HG02970 (cell line): ENCODE results near the gene RAB40C.
"Not testable (repeated sequence)": the region's sequence is repeated elsewhere in the genome, so short reads cannot be mapped to it uniquely, and the experiment has no call there.

Source experiments
- ATAC-seq: cut with Tn5 transposase; IDR thresholded peaks from one replicate; pipeline ENCODE4 v1.9.1; 2021; ENCODE audit warnings: mild to moderate bottlenecking, moderate library complexity, moderate number of reproducible peaks; ENCODE audit not compliant: unreplicated experiment, low FRiP score

Gene RAB40C

DNA sequence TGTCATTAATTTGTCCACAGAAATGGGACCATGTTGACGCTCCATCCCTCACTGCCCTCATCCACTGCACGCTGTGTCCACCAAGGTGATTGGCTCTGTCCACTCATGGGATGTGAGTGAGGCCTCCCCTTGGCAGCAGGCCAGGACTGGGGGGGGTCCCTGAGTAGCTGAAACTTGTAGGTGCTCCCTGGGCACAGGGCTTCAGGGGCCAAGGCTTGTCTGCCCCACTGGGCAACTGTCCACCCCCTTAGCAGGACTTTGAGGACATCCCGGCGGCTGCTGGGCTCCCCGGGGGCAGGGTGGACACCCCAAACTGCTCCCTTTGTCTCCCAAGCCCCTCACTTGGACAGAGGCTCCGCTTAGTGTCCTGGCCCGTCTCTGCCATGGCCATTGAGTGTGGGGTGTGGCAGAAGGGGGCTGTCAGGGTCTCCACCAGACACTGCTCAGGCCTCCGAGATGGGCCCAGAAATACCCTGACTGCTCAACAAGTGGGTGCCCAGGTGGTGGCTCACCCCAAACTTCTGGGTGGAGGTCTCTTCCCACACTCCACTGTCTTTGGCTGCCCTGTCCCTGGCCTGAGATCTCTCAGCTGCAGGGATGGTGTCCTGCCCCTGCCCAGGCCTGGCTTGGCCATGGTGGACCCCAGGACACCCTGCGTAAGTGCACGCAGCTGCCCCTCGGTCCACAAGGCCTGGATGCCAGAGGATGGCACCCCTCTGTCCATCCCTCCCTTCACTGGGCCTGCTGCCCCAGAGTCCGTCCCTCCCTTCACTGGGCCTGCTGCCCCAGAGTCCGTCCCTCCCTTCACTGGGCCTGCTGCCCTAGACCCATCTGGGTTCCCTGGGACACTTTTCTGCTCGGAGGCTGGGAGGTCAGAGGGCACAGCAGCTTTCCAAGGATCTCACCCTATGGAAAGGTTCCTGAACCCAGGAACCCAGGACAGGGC lies 2.9 kb upstream of the RAB40C start:
- ATAC-seq, result no peak

DNA sequence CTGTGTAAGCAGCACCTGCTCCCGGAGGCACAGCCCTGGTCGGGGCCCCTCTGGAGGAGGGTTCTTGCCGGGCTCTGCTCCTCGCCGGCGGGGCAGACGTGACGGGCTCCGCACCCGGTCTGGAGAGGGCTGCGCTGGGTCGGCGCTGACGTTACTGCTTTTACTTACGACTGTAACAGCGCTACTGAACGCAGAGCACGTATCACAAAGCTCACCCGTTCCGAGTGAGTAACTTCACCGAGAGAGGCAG lies 1.3 kb upstream of the RAB40C start:
- ATAC-seq, result no peak

DNA sequence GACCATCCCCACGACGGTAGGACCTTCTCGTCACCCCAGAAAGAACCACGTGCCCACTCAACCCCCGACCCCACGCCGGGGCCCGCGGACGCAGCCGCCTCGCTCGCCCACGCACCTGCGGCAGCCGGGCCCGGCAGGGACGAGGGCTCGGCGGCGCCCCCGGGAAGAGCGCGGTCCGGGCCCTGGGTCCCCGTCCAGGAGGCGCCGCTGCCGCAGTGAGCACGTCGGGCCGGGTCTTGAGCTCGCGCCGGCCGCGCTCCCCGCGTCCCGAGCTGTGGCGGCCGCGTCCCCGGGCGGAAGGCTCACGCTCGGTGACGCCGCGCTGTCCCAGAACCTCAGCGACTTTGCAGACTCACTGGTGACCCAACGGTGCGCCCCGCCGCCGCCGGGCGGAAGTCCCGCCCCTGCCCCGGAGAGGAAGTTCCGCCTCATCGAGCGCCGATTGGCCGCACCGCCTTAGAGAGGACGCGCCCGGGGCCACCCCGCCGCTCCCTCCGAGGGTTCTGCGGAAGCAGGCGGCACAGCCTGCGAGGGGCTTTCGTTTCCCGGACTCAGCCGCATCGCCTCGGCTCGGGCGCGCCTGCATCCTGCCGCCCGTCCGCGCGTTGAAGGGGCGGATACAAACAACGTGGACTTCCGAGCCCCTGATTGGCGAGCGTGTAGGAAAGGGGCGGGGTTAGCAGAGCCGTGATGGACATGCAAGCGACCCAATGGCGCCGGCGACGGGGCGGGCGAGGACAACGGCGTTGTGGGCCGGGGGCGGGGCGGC lies 793 bp upstream of the RAB40C start:
- peak; percentile 62 for ATAC-seq

DNA sequence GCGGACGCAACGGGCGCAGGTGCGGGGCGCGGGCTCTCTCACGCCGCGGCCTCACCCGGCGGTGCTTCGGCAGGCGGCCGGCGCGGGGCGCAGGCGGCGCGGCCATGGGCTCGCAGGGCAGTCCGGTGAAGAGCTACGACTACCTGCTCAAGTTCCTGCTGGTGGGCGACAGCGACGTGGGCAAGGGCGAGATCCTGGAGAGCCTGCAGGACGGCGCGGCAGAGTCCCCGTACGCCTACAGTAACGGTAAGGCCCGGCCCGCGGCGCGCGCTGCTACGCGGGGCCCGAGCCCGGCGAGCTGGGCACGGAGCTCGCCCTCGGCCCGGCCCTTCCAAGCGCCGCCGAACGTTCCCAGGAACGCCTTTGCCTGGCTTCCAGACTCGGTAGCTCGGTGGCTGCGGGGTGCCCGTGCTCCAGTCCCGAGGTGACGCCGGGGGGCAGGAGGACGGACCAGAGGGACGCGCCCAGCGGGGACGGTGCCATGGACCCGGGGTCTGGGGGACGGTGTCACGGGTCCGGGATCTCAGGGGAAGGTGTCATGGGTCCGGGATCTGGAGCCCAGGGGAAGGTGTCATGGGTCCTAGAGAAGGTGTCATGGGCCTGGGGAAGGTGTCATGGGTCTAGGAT lies 435 bp downstream of the RAB40C start:
- no peak for ATAC-seq

DNA sequence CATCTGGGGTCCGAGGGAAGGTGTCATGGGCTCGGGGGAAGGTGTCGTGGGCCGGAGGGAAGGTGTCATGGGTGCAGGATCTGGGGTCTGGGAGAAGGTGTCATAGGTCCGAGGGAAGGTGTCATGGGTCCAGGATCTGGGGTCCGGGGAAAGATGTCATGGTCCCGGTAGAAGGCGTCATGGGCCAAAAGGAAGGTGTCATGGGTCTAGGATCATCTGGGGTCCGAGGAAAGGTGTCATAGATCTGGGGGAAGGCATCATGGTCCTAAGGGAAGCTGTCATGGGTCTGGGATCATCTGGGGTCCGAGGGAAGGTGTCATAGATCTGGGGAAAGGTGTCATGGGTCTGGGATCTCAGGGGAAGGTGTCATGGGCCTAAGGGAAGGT lies 942 bp downstream of the RAB40C start:
- no peak for ATAC-seq

DNA sequence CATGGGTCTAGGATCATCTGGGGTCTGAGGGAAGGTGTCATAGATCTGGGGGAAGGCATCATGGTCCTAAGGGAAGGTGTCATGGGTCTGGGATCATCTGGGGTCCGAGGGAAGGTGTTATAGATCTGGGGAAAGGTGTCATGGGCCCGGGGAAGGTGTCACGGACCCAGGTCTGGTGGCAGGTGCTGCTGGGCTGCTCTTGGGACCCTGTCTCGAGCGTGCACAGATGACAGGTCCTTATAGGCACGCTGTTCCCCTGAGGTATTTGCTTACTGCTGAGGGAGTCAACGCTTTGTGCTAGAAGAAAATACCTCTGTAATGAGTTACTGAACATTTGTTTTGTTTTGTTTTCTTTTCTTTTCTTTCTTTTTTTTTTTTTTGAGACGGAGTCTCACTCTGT lies 1.4 kb downstream of the RAB40C start:
- no peak for ATAC-seq

DNA sequence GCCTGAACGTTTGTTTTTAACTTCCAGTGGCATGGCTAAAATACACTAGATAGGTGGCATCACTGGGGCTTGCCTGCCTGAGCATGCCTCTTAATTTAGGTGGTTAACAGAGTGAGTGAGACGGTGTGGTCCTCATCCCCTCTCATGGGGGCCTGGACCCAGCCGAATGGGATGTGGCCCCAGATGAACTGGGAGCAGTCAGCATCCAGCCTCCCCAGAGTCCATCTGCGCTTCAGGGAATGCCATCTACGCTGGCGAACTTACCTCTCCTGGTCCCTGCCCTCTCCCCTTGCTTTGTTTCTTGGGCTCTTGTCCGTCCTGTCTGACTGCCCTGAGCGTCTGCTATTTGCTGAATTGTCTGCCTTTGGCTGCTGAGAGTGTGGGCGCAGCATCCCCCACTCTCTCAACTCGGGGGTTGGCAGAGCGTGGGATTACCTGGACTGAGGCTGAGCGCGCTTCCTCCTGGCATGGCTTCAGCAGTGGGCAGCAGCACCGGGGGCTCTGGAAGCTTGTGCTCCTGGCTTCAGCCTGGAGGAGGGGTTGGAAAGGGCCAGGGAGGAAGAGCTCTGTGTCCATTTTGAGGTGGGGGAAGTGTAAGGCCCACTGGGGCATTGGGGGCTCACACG lies 2.1 kb downstream of the RAB40C start:
- ATAC-seq, result no peak

DNA sequence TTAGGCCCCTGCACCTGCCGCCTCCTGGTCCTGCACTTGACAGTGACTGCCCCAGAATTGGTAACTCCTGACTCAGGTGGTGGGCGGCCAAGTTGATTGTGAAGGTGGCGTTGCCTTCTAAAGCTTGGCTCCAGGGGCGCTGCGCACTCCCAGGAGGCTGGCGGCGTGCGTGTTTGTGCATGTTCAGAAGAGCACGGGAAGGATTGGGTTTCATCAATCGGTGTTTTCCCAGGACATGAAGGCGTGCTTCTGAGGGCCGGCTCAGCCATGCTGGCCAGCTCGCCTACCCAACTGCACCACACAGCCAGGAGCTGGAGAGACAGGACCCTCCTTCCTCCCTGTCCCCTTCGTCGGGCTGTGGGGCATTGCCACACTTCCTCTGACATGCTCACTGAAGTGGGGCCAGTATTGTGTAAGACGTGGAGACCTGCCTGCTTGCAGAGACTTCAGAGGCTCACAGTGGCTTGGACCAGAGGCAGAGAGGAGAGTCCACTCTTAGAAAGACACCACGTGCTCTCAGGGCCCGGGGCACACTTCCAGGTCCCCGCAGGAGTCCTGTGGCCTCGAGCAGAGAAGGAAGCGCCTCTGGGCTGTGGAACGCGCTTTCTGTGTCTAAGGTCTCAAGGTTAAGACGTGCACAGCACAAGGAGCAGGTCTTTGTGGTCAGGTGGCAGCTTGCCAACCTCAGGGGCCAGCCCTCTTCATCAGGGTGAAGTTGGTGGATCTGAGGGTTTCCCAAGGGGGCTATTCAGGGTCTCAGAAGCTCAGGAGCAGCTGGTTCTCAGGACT lies 2.8 kb downstream of the RAB40C start:
- ATAC-seq, result no peak

DNA sequence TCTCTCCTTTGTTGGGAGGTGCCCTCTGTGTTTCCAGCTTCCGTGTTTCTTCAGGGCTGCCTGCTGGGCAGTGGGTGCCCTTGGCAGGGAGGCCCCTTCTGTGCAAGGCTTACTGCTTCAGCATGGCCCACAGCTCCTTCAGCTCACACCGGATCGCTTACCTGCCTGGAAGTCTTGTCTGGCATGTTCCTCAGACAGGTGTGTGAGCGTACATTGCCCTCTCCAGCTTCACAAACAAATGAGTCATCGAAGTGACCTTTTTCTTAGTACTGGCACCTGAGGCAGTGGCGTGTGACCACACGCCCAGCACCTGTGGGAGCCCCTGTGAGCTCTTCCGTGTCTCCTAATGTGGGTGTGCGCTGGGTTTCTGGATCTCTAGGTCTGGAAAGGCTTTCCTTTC lies 3.5 kb downstream of the RAB40C start:
- ATAC-seq, result no peak

DNA sequence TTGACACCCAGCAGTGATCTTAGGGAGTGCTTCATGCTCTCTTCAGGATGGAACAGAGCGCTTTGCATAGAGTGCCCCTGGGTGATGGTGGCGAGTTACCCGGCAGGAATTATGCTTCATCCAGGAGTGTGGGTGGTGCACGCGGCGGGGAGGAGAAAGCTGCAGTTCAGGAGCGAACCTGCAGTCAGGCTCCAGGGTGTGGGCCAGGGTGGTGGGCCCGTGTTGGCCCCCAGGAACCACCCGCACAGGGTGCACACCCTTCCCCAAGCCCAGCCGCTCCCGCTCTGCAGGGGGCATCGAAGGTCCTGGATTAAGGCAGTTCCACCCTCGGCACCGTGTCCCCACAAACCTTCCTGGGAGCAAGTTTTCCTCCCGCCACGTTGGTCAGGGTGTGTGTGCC lies 3.9 kb downstream of the RAB40C start:
- no peak for ATAC-seq

DNA sequence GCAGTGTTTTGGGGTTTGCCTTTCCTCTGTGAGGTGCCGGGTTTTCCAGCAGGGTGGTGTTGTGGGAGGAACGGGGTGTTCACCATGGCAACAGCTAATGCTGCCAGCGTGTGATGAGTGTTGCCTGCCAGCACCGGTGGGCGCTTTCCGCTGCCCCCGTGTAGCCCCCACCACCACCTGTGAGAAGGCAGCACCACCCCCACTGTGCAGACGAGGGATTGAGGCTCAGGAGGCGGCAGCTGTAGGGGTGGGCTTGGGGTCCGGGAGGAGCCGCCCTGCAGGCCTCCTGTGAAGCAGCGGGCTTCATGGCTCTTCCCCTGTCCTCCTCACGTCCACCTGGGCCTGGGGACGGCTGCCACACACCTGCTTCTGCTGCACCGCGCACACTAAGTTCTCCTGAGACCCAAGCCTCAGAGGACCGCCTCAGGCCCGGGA lies 5.2 kb downstream of the RAB40C start:
- ATAC-seq, result no peak

DNA sequence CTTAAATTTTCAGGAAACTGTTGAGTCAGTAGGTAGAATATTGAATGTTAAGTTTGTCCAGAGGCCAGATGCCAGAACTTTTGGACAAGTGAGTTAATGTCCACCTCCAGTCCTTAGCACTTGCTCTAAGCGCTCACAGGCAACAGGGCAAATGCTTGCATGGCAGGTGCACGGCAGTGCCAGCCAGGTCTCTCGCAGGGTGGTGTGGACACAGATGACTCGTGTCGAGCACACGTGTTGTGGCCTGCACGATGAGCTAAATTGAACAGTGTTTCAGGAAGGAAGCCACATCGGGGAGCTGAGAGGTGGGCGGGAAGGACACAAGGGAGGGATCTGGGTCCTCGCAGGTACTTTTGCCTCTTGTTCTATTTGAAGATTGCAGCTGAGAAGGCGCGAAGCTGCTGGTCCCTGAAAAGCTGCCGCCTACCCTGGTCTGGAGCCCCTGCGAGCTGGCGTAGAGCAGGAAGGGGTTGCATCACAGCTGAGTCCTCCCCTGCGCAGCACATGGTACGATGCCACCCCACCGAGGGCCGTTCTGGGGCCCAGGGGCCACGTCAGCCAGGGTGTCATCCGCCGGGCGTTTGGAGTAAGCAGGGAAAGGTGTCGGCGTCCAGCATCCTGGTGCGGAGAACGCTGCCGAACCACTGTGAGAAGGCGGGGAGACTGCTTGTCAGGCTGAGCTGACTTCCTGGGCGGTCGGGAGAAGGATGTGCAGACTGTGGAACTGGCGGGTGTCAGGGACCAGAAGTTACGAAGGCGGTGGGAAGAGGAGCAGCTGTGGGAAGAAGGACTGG lies 6.3 kb downstream of the RAB40C start:
- no peak for ATAC-seq

DNA sequence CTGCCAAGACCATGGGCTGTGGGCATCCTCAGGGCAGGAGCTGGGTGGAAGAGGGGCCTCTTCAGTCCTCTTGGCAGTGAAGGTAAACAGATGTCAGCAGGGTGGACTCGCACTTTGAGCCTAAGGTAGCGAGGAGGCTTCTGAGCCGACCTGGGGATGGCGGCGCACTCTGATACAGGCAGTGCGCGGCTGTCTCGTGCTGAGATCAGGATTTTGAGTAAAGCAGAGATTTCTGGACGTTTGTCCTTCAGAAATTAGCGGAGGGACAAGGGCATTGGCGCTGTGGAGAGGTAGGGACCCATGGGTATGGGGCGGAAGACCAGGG lies 6.8 kb downstream of the RAB40C start:
- no peak for ATAC-seq

DNA sequence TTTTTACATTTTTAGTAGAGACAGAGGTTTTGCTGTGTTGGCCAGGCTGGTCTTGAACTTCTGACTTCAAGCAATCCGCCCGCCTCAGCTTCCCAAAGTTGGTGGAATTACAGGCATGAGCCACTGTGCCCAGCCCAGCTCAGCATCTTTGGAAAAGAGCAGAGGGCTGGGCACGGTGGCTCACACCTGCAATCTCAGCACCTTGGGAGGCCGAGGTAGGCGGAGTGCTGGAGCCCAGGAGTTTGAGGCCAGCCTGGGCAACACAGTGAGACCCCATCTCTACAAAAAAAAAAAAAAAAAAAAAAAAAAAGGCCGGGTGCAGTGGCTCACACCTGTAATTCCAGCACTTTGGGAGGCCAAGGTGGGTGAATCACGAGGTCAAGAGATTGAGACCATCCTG lies 7.8 kb downstream of the RAB40C start:
- not testable (repeated sequence) for ATAC-seq

DNA sequence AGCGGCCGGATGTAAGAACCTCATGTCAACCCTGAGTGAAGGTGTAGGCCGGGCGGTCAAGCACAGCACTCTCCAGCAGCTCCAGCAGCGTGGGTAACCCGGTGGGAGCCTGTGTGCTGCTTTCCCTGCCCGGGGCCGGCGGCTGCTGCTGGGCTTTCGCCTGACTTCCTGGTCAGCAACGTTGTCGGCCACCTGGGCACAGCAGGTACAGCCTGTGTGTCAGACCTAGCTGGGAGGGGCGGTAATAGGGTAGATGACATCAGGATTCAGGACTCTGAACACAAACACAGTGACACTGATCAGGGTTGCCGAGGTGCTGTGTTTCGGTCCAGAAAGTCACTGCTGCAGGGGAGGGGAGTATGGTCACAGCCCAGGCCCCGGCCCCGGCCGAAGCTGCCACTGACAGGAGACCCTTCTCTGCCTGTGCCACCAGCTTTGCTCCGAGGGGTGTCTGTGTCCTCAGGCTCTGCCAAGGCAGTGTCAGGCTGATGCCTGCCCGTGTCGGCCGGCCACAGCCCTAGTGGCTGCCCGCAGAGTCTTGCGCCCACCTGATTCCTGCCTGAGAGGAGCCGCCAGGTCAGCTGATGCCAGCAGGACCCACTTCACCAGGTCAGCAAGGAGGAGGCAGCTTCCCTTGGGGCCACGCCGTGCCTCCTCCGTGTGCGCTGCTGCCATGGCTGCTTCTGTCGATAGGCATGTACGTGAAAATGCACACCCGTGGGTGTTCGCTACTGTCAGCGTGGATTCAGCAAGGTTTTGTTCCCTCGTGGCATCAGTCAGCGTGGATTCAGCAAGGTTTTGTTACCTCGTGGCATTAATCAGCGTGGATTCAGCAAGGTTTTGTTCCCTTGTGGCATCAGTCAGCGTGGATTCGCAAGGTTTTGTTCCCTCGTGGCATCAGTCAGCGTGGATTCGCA lies 9.2 kb downstream of the RAB40C start:
- no peak for ATAC-seq

DNA sequence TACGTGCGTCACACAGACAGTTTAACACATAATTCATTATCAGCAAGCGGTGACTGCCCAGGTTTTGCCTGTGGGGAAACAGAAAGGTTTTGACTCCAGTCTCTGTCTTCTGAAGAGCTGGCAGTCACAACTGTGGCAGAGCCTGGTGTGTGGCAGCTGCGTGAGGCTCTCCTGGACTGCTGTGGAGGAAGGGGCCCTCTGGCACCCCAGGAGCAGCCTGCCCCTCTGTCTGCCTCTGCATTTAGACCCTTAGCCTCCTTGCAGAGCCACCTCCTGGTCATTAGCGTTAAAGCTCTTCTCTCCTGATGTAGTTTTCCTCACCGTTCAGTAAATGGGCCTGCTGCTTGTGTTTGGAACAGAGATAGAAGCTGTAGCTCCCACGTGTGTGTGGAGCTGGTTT lies 10.9 kb downstream of the RAB40C start:
- ATAC-seq, result no peak

DNA sequence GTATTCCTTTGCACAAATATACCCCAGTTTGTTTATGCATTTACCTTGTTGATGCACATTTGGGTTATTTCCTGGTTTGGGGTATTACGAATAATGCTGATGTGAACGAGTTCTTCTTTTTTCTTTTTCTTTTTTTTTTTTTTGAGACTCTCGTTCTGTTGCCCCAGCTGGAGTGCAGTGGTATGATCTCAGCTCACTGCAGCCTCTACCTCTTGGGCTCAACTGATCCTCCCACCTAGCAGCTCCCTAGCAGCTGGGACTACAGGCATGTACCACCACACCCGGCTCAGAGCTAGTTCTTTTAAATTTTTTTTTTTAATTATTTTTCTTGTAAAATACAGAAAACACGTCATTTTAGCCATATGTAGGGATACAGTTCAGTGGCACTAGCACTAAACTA lies 14.1 kb downstream of the RAB40C start:
- ATAC-seq, result no peak

DNA sequence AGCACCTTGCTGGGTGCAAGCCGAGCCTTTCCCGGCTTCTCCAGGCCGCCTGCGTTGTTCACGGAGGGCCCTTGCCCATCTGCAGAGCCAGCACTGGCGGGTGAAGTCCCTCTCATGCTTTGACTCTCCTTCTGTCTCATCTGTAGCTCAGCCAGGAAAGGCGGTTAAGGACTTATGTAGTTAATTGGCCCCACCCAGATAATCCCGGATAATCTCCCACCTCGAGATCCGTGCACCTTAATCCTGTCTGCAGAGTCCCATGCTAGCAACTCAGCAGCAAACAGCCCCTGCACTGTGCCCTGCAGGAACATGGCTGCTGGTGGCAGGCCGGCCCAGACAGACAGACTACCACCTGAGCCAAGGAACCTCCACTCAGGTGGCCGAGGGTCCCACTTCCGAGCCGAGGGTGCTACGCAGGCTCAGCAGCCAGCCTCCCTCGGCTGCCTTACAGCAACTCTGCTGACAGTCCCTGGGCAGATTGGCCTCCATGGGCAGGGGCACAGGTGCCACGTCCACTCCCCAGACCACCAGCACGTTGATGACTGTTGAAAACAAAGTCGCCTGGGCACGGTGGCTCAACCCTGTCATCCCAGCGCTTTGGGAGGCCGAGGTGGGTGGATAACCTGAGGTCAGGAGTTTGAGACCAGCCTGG lies 16.9 kb downstream of the RAB40C start:
- no peak for ATAC-seq
